WTC11 (cell line): ENCODE data around the gene SMARCB1.

Experiments
- ATF2 ChIP-seq: sonication (generic); formaldehyde crosslinking; IDR thresholded peaks from 2 replicates; pipeline ENCODE4 v1.8.1; 2022; ENCODE audit warnings: low read depth, missing genetic modification reagents, borderline replicate concordance
- CTCF ChIP-seq: fragments of 200-600 bp; IDR thresholded peaks from 2 replicates; pipeline ENCODE4 v1.8.0; 2022; ENCODE audit warnings: antibody characterized with exemption
- E2F1 ChIP-seq: sonication (generic); formaldehyde crosslinking; IDR thresholded peaks from 2 replicates; pipeline ENCODE4 v1.8.0; 2022; ENCODE audit warnings: mild to moderate bottlenecking, missing genetic modification reagents
- FOXJ3 ChIP-seq: sonication (generic); formaldehyde crosslinking; IDR thresholded peaks from 2 replicates; pipeline ENCODE4 v1.9.0; 2021; ENCODE audit warnings: missing genetic modification reagents, mild to moderate bottlenecking, borderline replicate concordance
- MAX ChIP-seq: sonication (generic); formaldehyde crosslinking; IDR thresholded peaks from 2 replicates; pipeline ENCODE4 v1.8.0; 2022; ENCODE audit warnings: mild to moderate bottlenecking, missing genetic modification reagents
- NR3C1 ChIP-seq: sonication (generic); formaldehyde crosslinking; conservative IDR thresholded peaks from 2 replicates; pipeline ENCODE4 v1.8.1; 2023; ENCODE audit warnings: low read depth, mild to moderate bottlenecking, missing genetic modification reagents
- SMAD4 ChIP-seq: sonication (generic); formaldehyde crosslinking; IDR thresholded peaks from 2 replicates; pipeline ENCODE4 v1.8.0; 2022; ENCODE audit warnings: mild to moderate bottlenecking, missing genetic modification reagents
- TEAD1 ChIP-seq: sonication (generic); formaldehyde crosslinking; IDR thresholded peaks from 2 replicates; pipeline ENCODE4 v1.8.0; 2022; ENCODE audit warnings: mild to moderate bottlenecking, missing genetic modification reagents
- TEAD4 ChIP-seq: sonication (generic); formaldehyde crosslinking; IDR thresholded peaks from 2 replicates; pipeline ENCODE4 v1.8.0; 2022; ENCODE audit warnings: mild to moderate bottlenecking, missing genetic modification reagents
- ZNF121 ChIP-seq: sonication (generic); formaldehyde crosslinking; IDR thresholded peaks from 2 replicates; pipeline ENCODE4 v1.8.0; 2023; ENCODE audit warnings: missing genetic modification reagents
- ZNF263 ChIP-seq: sonication (generic); formaldehyde crosslinking; IDR thresholded peaks from 2 replicates; pipeline ENCODE4 v1.8.1; 2022; ENCODE audit warnings: low read depth, mild to moderate bottlenecking, moderate library complexity, missing genetic modification reagents

- no peak for TF ChIP-seq ZNF121 (CRISPR knock-in tag)
- no peak for TF ChIP-seq CTCF
- TF ChIP-seq E2F1 (CRISPR knock-in tag) = no peak
- TF ChIP-seq ATF2 = no peak
- no peak for TF ChIP-seq SMAD4 (CRISPR knock-in tag)
- TF ChIP-seq TEAD1 (CRISPR knock-in tag) = no peak
- no peak for TF ChIP-seq NR3C1
- no peak for TF ChIP-seq TEAD4 (CRISPR knock-in tag)
- no peak for TF ChIP-seq FOXJ3 (CRISPR knock-in tag)
- no peak for TF ChIP-seq ZNF263
- no peak for TF ChIP-seq MAX (CRISPR knock-in tag)
These were observed 25.6 kb downstream of the SMARCB1 start for GRCh38 chr22:23812378-23812777.
